Subcutaneous adipose tissue (tissue), 4 donors: ENCODE measurements around the gene ENPP7. TPM values are rescaled to one million over a fixed set of nuclear protein-coding genes. Genes with fewer than 3 reads are reported as not detected.

Experiments used
- total RNA-seq, 4 donors: library from RNA; depleted of rRNA; stranded (reverse); fragments of >200 nt; gene quantifications; one replicate each; pipeline ENCODE4 v1.1.0, GENCODE V29; 2016
- TF ChIP-seq, protein P1 (sequence below): fragments of 450-650 bp; IDR thresholded peaks from one replicate; pipeline ENCODE4 v1.5.1; 2016; ENCODE audit warnings: low read depth, mild to moderate bottlenecking, control low read depth, antibody characterized with exemption, moderate library complexity

The ENPP7 gene
- total RNA-seq, 4 donors from 2014 or later: not detected

DNA sequence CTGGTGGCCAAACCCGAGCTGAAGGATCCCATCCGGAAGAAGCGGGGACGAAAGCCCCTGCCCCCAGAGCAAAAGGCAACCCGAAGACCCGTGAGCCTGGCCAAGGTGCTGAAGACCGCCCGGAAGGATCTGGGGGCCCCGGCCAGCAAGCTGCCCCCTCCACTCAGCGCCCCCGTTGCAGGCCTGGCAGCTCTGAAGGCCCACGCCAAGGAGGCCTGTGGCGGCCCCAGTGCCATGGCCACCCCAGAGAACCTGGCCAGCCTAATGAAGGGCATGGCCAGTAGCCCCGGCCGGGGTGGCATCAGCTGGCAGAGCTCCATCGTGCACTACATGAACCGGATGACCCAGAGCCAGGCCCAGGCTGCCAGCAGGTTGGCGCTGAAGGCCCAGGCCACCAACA is 53.1 kb downstream of the ENPP7 start:
- TF ChIP-seq, protein P1, sequence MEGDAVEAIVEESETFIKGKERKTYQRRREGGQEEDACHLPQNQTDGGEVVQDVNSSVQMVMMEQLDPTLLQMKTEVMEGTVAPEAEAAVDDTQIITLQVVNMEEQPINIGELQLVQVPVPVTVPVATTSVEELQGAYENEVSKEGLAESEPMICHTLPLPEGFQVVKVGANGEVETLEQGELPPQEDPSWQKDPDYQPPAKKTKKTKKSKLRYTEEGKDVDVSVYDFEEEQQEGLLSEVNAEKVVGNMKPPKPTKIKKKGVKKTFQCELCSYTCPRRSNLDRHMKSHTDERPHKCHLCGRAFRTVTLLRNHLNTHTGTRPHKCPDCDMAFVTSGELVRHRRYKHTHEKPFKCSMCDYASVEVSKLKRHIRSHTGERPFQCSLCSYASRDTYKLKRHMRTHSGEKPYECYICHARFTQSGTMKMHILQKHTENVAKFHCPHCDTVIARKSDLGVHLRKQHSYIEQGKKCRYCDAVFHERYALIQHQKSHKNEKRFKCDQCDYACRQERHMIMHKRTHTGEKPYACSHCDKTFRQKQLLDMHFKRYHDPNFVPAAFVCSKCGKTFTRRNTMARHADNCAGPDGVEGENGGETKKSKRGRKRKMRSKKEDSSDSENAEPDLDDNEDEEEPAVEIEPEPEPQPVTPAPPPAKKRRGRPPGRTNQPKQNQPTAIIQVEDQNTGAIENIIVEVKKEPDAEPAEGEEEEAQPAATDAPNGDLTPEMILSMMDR: no peak

DNA sequence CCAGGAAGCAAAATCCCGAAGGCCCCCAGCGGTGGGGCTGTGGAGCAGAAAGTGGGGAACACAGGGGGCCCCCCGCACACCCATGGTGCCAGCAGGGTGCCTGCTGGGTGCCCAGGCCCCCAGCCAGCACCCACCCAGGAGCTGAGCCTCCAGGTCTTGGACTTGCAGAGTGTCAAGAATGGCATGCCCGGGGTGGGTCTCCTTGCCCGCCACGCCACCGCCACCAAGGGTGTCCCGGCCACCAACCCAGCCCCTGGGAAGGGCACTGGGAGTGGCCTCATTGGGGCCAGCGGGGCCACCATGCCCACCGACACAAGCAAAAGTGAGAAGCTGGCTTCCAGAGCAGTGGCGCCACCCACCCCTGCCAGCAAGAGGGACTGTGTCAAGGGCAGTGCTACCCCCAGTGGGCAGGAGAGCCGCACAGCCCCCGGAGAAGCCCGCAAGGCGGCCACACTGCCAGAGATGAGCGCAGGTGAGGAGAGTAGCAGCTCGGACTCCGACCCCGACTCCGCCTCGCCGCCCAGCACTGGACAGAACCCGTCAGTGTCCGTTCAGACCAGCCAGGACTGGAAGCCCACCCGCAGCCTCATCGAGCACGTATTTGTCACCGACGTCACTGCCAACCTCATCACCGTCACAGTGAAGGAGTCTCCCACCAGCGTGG is 53.7 kb downstream of the ENPP7 start:
- TF ChIP-seq, protein P1: no peak

DNA sequence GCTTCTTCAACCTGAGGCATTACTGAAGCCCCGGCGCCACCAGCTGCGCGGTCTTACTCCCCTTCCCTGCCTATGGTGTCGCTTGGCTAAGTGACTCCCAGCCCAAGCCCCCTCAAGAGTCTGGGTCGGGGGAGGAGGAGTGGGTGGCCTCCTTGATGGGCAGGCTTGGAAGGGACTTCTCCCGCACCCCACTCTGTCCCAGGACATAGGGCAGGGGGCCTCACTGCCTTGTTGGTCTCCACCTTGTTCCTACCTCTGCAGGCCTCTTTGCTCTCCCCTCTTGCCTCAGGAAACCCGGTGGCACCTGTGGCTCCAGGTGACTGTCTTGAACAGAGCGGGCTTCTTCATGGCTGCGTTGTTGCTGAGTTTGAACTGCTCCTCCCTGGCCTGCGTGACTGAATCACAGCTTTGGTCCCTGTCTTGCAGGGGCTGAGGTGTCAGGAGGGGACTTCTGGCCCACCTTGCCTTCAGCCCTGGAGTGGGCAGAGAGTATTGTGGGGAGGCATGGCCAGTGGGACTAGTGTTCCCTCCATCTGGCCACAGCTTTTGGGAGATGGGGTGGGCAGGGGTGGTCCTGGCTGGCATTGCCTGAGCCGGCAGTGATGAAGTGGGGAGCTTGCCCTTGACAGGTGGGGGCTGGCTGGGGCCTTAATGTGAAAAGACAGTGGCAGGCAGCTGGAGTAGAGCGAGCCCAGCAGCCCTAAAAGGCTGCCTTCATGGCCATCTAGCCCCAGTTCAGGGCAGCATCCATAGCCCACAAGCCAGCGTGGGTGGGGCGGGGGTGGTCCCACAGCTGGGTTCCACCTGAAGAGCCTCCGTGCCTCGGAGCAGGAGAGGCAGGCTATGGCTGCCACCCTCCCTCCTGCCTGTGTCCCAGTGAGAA is 54.5 kb downstream of the ENPP7 start:
- TF ChIP-seq, protein P1: no peak

DNA sequence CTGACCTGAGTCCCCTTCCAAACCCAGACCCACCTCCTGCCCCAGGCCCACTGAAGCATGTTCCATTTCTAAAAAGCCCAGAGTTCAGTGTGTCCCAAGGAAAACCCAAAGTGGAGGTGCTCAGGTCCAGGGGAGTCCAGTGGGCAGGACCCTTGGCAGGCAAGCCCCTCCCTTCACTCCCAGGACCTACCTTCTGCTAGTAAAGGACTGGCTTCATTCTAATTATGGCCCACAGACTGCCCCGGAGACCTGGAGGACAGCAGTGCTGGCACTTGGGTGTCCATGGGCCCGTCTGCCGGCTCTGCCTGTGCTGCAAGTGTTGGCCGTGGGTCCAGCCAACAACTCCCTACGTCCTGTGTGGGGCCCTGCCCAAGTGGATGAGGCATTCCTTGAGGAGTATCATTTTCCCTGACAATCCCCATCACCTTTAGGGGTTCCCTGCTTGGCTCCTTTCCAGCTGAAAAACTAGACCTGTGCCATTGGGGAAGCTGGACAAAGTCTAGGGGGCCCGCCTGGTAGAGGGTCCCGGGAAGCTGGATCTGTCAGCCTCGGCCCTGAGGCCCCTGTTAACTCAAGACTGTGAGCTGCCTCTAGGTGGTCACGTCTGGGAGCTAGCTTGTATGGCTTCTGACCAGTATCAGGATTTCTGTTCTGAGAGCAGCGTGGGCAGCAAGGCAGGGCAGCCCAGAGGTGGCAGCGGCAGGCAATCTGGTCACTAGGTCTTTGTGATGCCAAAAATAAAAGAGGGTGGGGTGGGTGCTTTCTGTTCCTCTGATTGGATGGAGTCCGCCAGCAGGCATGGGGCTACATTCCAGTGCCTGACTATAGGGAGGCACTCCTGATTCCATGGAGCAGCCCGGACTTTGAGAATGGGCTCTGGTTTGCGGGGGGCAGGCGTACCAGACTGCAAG is 55.4 kb downstream of the ENPP7 start:
- TF ChIP-seq, protein P1: no peak

DNA sequence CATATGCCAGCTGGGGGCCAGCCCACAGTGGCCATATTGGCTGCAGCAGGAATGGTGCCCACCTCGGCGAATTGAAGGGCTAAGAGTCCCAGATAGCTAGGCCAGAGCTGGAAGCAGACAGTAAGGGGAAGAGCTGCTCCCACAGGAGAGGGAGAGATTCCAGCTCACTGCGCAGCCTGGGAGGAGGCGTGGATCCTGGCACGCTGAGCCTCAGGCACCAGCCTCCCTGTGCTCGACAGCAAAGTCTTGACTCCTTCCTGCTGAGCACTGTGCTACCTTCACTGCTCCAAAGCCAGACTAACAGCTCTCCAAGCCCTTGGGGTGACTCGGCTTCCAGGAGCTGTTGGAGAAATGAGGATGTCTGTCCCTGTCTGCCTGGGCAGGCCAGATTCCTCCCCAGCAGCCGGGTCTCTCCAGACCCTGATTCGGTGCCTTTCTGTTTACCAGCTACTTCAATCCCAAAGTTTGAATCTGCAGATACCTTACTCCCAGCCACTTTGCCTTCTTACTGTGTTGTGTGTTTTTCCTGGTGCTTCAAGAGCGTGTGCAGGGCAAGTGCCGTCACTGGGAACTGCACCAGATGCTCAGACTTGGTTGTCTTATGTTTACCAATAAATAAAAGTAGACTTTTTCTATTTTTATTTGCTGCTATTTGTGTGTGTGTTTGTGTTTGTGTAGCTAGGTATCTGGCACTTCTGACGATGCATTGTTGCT is 56.3 kb downstream of the ENPP7 start:
- TF ChIP-seq, protein P1: no peak

DNA sequence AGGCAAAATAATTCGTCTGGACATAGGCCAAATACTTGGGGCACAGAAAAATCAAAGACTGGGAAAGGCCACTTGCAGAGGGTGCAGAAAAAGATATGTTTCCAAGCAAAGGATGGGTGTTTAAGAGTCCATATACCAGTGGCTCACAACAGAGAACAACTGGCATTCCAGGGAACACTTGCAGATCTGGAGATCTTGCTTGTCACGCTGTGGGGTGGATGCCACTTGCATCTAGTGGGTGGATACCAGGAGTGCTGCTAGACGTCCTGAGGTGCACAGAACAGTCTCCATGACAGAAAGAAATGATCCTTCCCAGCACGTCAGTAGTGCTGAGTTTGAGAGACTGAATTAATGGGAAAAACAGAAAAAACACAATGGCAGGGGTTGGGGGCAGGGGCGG is 57.7 kb downstream of the ENPP7 start:
- TF ChIP-seq, protein P1: no peak
